Stimulated activated CD8-positive, alpha-beta memory T cell treated with anti-CD3 and anti-CD28 coated beads, Interleukin-4, amount 100 ng/mL, for 24 hours (primary cell): ENCODE data around the gene CNGB1.

Experiments used
- DNase-seq: peaks from one replicate; pipeline ENCODE4 v3.0.0-alpha.2; 2020; ENCODE audit warnings: low read depth

The CNGB1 gene

GRCh38 chr16:57972306-57972705 lies 1.4 kb upstream of the CNGB1 start:
- DNase-seq, result no peak

- DNase-seq, result no peak
These were observed 920 bp upstream of the CNGB1 start for GRCh38 chr16:57971848-57972247.

GRCh38 chr16:57970319-57970718 lies 609 bp downstream of the CNGB1 start:
- DNase-seq, result no peak

- DNase-seq, result no peak
These were observed 1.3 kb downstream of the CNGB1 start for GRCh38 chr16:57969451-57970123.

GRCh38 chr16:57967916-57968315 lies 3.0 kb downstream of the CNGB1 start:
- DNase-seq, result no peak

GRCh38 chr16:57966986-57967385 lies 3.9 kb downstream of the CNGB1 start:
- DNase-seq, result no peak

GRCh38 chr16:57966204-57966771 lies 4.6 kb downstream of the CNGB1 start:
- no peak for DNase-seq

GRCh38 chr16:57964157-57964700 lies 6.7 kb downstream of the CNGB1 start:
- no peak for DNase-seq

GRCh38 chr16:57962756-57963155 lies 8.2 kb downstream of the CNGB1 start:
- DNase-seq, result no peak

GRCh38 chr16:57962046-57962445 lies 8.9 kb downstream of the CNGB1 start:
- DNase-seq, result no peak

GRCh38 chr16:57961538-57961937 lies 9.4 kb downstream of the CNGB1 start:
- no peak for DNase-seq

- no peak for DNase-seq
These were observed 10.0 kb downstream of the CNGB1 start for GRCh38 chr16:57960826-57961472.

GRCh38 chr16:57960310-57960709 lies 10.6 kb downstream of the CNGB1 start:
- no peak for DNase-seq

GRCh38 chr16:57959804-57960203 lies 11.1 kb downstream of the CNGB1 start:
- no peak for DNase-seq

GRCh38 chr16:57959121-57959520 lies 11.8 kb downstream of the CNGB1 start:
- no peak for DNase-seq

GRCh38 chr16:57958544-57958943 lies 12.4 kb downstream of the CNGB1 start:
- DNase-seq, result no peak

GRCh38 chr16:57957673-57958392 lies 13.1 kb downstream of the CNGB1 start:
- no peak for DNase-seq

- DNase-seq, result no peak
These were observed 13.8 kb downstream of the CNGB1 start for GRCh38 chr16:57956924-57957672.

- no peak for DNase-seq
These were observed 14.6 kb downstream of the CNGB1 start for GRCh38 chr16:57956270-57956808.

GRCh38 chr16:57955572-57956188 lies 15.2 kb downstream of the CNGB1 start:
- no peak for DNase-seq

GRCh38 chr16:57953857-57954256 lies 17.1 kb downstream of the CNGB1 start:
- DNase-seq, result no peak
